ENCODE results near the gene RAD54L2.

RAD54L2 gene, protein sequence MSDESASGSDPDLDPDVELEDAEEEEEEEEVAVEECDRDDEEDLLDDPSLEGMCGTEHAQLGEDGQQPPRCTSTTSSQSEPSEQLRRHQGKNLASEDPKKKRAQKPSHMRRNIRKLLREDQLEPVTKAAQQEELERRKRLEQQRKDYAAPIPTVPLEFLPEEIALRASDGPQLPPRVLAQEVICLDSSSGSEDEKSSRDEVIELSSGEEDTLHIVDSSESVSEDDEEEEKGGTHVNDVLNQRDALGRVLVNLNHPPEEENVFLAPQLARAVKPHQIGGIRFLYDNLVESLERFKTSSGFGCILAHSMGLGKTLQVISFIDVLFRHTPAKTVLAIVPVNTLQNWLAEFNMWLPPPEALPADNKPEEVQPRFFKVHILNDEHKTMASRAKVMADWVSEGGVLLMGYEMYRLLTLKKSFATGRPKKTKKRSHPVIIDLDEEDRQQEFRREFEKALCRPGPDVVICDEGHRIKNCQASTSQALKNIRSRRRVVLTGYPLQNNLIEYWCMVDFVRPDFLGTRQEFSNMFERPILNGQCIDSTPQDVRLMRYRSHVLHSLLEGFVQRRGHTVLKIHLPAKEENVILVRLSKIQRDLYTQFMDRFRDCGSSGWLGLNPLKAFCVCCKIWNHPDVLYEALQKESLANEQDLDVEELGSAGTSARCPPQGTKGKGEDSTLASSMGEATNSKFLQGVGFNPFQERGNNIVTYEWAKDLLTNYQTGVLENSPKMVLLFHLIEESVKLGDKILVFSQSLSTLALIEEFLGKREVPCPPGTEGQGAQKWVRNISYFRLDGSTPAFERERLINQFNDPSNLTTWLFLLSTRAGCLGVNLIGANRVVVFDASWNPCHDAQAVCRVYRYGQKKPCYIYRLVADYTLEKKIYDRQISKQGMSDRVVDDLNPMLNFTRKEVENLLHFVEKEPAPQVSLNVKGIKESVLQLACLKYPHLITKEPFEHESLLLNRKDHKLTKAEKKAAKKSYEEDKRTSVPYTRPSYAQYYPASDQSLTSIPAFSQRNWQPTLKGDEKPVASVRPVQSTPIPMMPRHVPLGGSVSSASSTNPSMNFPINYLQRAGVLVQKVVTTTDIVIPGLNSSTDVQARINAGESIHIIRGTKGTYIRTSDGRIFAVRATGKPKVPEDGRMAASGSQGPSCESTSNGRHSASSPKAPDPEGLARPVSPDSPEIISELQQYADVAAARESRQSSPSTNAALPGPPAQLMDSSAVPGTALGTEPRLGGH (N-terminal part only)

GRCh38 chr3:51538459-51539290 is at the start of gene RAD54L2:
TSS of gene RAD54L2 (plus strand) at chr3:51538719. CDS start at chr3:51590421, 51,702 bp downstream.
- Histone ChIP-seq H3K4me1 (ENCODE audit: control insufficient read depth, insufficient read depth, low read length) (peaks cover 4% of the 10 kb centered on the region; the same call in 1 of the 2 replicates), H3K27ac (ENCODE audit: low read depth, low read length) (peak within 1 kb of the TSS; percentile 91)

GRCh38 chr3:51498876-51499738 is 39.4 kb upstream of the RAD54L2 start:
- no peaks in the 10 kb centered on the region for H3K27me3 ChIP-seq (ENCODE audit: control insufficient read depth, insufficient read depth, low read length)
- H3K4me1 ChIP-seq (ENCODE audit: control insufficient read depth, insufficient read depth, low read length) = no peaks in the 10 kb centered on the region

More at GRCh38 chr3:51538459-51539290, at the start of gene RAD54L2:
- Histone ChIP-seq H3K9me3 (ENCODE audit: control insufficient read depth, insufficient read depth, low read length) (no peaks in the 10 kb centered on the region), H3K4me3 (ENCODE audit: low read depth, low read length) (peak within 1 kb of the TSS; percentile 98), H3K27me3 (ENCODE audit: control insufficient read depth, insufficient read depth, low read length) (no peaks in the 10 kb centered on the region), H3K36me3 (ENCODE audit: control insufficient read depth, insufficient read depth, low read length) (peaks cover 14% of the 10 kb centered on the region), H3K9ac (ENCODE audit: low read depth, low read length) (peak within 1 kb of the TSS; percentile 92)

DNA sequence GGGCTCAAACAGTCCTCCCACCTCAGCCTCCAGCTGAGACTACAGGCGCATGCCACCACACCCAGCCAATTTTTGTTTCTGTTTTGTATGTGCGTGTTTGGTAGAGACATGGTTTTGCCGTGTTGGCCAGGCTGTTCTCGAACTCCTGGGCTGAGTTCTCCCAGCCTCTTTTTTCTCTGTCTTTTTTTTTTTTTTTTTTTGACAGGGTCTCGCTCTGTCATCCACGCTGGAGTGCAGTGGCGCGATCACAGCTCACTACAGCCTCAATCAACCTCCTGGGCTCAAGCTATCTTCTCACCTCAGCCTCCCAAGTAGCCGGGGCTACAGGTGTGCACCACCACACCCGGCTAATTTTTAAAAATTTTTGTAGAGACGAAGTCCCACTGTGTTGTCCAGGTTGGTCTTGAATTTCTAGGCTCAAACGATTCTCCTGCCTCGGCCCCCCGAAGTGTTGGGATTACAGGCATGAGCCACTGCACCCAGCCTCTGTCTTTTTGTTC is 37.8 kb upstream of the RAD54L2 start:
- no peaks in the 10 kb centered on the region for H3K9me3 ChIP-seq (ENCODE audit: control insufficient read depth, insufficient read depth, low read length)
- H3K4me3 ChIP-seq (ENCODE audit: low read depth, low read length) = peak overlapping the region; percentile 93; the same call in 1 of the 2 replicates
- peak overlapping the region; percentile 76 for H3K27ac ChIP-seq (ENCODE audit: low read depth, low read length)
- H3K9ac ChIP-seq (ENCODE audit: low read depth, low read length) = no peak overlapping the region
- no peaks in the 10 kb centered on the region for H3K4me1 ChIP-seq (ENCODE audit: control insufficient read depth, insufficient read depth, low read length)
- H3K36me3 ChIP-seq (ENCODE audit: control insufficient read depth, insufficient read depth, low read length) = peaks cover 7% of the 10 kb centered on the region
- no peaks in the 10 kb centered on the region for H3K27me3 ChIP-seq (ENCODE audit: control insufficient read depth, insufficient read depth, low read length)

More at GRCh38 chr3:51498876-51499738, 39.4 kb upstream of the RAD54L2 start:
- Histone ChIP-seq H3K9me3 (ENCODE audit: control insufficient read depth, insufficient read depth, low read length) (no peaks in the 10 kb centered on the region), H3K27ac (ENCODE audit: low read depth, low read length) (peak overlapping the region; percentile 93), H3K9ac (ENCODE audit: low read depth, low read length) (peak overlapping the region; percentile 68), H3K36me3 (ENCODE audit: control insufficient read depth, insufficient read depth, low read length) (peaks cover 11% of the 10 kb centered on the region), H3K4me3 (ENCODE audit: low read depth, low read length) (peak overlapping the region; percentile 93)

DNA sequence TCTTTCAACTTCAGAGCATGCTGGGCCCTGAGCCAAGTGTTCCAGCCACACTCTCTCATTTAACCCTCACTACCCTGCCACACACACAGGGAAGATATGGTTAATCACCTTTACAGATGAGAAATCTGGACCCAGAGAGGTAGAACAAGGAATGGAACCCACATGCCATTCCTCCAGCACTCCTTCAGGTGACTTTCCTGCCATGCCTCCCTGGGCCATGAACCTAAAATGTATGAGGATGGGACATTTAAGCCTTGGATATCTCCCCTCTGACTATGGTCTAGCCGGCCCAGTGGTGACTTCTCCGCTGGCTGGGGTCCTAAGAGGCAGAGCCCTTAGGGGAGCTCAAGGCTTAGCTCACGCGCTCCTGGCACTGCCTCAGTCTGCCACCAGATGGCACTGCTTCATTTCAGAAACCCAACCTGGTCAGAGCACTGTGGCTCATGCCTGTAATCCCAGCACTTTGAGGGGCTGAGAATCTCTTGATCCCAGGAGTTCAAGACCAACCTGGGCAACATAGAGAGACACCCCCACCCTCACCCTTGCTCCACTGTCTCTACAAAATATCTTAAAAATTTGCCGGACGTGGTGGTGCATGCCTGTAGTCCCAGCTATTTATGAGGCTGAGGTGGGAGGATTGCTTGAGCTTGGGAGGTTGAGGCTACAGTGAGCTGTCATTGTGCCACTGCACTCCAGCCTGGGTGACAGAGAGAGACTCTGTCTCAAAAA is 36.5 kb upstream of the RAD54L2 start:
- H3K27me3 ChIP-seq (ENCODE audit: control insufficient read depth, insufficient read depth, low read length) = no peaks in the 10 kb centered on the region
- no peak overlapping the region for H3K4me3 ChIP-seq (ENCODE audit: low read depth, low read length)
- no peaks in the 10 kb centered on the region for H3K9me3 ChIP-seq (ENCODE audit: control insufficient read depth, insufficient read depth, low read length)
- no peak overlapping the region for H3K9ac ChIP-seq (ENCODE audit: low read depth, low read length)
- no peaks in the 10 kb centered on the region for H3K4me1 ChIP-seq (ENCODE audit: control insufficient read depth, insufficient read depth, low read length)
- no peaks in the 10 kb centered on the region for H3K36me3 ChIP-seq (ENCODE audit: control insufficient read depth, insufficient read depth, low read length)
- no peak overlapping the region for H3K27ac ChIP-seq (ENCODE audit: low read depth, low read length)

DNA sequence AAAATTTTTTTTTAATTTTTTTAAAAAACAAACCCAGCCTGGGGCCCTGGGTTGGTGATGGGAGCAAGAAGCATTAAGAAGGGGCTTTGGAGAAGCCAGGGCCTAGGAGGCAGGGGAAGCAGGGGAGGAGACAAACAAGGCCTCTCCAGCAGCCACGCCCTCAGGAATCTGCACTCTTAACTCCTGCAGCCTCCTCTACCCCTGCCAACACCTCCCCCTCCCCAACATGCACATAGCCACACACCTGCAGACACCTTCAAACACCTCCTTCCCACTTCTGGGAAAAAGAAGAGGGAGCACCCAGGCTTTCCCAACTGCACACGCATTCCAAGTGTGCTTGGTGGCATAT is 36.0 kb upstream of the RAD54L2 start:
- Histone ChIP-seq H3K4me3 (ENCODE audit: low read depth, low read length) (no peak overlapping the region), H3K27ac (ENCODE audit: low read depth, low read length) (no peak overlapping the region), H3K4me1 (ENCODE audit: control insufficient read depth, insufficient read depth, low read length) (no peaks in the 10 kb centered on the region), H3K36me3 (ENCODE audit: control insufficient read depth, insufficient read depth, low read length) (no peaks in the 10 kb centered on the region), H3K9ac (ENCODE audit: low read depth, low read length) (no peak overlapping the region), H3K27me3 (ENCODE audit: control insufficient read depth, insufficient read depth, low read length) (no peaks in the 10 kb centered on the region), H3K9me3 (ENCODE audit: control insufficient read depth, insufficient read depth, low read length) (no peaks in the 10 kb centered on the region)

DNA sequence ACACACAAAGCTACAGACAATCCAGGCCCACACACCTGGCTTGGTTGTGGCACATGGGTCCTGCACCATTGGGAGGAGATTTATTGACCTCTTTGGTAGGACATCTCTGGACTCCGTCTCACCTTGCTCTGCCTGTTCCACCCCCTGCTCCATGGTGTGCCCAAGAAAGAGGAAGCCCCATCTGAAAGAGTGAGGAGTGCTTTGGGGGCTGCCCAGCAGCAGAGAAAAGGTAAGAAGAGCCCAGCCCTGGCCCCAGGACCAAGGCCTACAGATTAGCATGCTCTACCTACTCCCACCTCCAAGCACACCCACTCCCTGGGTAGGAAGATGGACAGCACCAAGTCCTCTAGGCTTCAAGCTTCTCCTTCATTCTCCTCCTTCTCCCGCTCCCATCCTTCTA is 35.5 kb upstream of the RAD54L2 start:
- Histone ChIP-seq H3K9me3 (ENCODE audit: control insufficient read depth, insufficient read depth, low read length) (no peaks in the 10 kb centered on the region), H3K4me1 (ENCODE audit: control insufficient read depth, insufficient read depth, low read length) (no peaks in the 10 kb centered on the region), H3K9ac (ENCODE audit: low read depth, low read length) (no peak overlapping the region), H3K27ac (ENCODE audit: low read depth, low read length) (no peak overlapping the region), H3K4me3 (ENCODE audit: low read depth, low read length) (no peak overlapping the region), H3K27me3 (ENCODE audit: control insufficient read depth, insufficient read depth, low read length) (no peaks in the 10 kb centered on the region), H3K36me3 (ENCODE audit: control insufficient read depth, insufficient read depth, low read length) (no peaks in the 10 kb centered on the region)

- Histone ChIP-seq H3K4me3 (ENCODE audit: low read depth, low read length) (no peak overlapping the region), H3K9ac (ENCODE audit: low read depth, low read length) (no peak overlapping the region), H3K4me1 (ENCODE audit: control insufficient read depth, insufficient read depth, low read length) (no peaks in the 10 kb centered on the region), H3K27me3 (ENCODE audit: control insufficient read depth, insufficient read depth, low read length) (no peaks in the 10 kb centered on the region), H3K9me3 (ENCODE audit: control insufficient read depth, insufficient read depth, low read length) (no peaks in the 10 kb centered on the region), H3K36me3 (ENCODE audit: control insufficient read depth, insufficient read depth, low read length) (no peaks in the 10 kb centered on the region), H3K27ac (ENCODE audit: low read depth, low read length) (no peak overlapping the region)
These were observed 30.3 kb upstream of the RAD54L2 start for GRCh38 chr3:51508255-51508654.

DNA sequence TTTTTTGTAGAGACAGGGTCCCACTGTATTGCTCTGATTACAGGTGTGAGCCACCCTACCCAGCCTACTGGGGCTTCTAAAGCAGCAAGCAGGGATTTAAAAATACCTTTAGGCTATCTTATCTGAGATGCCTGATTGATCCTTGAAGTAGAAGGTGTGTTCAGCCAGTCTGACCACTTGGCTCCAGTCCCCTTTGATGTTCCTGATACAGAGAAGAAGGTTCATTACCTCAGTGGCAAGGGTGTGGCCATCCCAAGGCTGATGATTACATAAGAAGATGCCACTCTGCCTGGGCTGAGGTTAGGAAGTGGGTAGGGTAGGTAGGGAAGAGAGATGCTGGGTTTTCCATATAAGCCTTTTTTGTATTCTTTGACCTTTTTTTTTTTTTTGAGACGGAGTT is 27.5 kb upstream of the RAD54L2 start:
- Histone ChIP-seq H3K36me3 (ENCODE audit: control insufficient read depth, insufficient read depth, low read length) (no peaks in the 10 kb centered on the region), H3K27me3 (ENCODE audit: control insufficient read depth, insufficient read depth, low read length) (no peaks in the 10 kb centered on the region), H3K9me3 (ENCODE audit: control insufficient read depth, insufficient read depth, low read length) (no peaks in the 10 kb centered on the region), H3K27ac (ENCODE audit: low read depth, low read length) (no peak overlapping the region), H3K4me1 (ENCODE audit: control insufficient read depth, insufficient read depth, low read length) (no peaks in the 10 kb centered on the region), H3K4me3 (ENCODE audit: low read depth, low read length) (no peak overlapping the region), H3K9ac (ENCODE audit: low read depth, low read length) (no peak overlapping the region)

GRCh38 chr3:51514210-51514609 is 24.3 kb upstream of the RAD54L2 start:
- Histone ChIP-seq H3K4me1 (ENCODE audit: control insufficient read depth, insufficient read depth, low read length) (no peaks in the 10 kb centered on the region), H3K27me3 (ENCODE audit: control insufficient read depth, insufficient read depth, low read length) (no peaks in the 10 kb centered on the region), H3K36me3 (ENCODE audit: control insufficient read depth, insufficient read depth, low read length) (no peaks in the 10 kb centered on the region), H3K27ac (ENCODE audit: low read depth, low read length) (no peak overlapping the region), H3K4me3 (ENCODE audit: low read depth, low read length) (no peak overlapping the region), H3K9me3 (ENCODE audit: control insufficient read depth, insufficient read depth, low read length) (no peaks in the 10 kb centered on the region), H3K9ac (ENCODE audit: low read depth, low read length) (no peak overlapping the region)
